Endodermal cell (in vitro differentiated cells): ENCODE results near the gene KCNJ3. TPM values are rescaled to one million over a fixed set of nuclear protein-coding genes. Genes with fewer than 3 reads are reported as not detected.

Experiments
- DNase-seq: peaks from one replicate; pipeline ENCODE4 v3.0.0-alpha.2; 2017
- H3K27ac ChIP-seq: 2 replicates; pipeline ENCODE4 v1.5.1; 2013; ENCODE audit warnings: mild to moderate bottlenecking, low read depth, low read length, moderate library complexity
- H3K27me3 ChIP-seq: 2 replicates; pipeline ENCODE4 v1.6.1; 2013; ENCODE audit warnings: mild to moderate bottlenecking, low read length, moderate library complexity; ENCODE audit not compliant: insufficient read depth, control insufficient read depth, poor library complexity, severe bottlenecking
- H3K36me3 ChIP-seq: 2 replicates; pipeline ENCODE4 v1.7.0; 2013; ENCODE audit warnings: mild to moderate bottlenecking, low read length, moderate library complexity; ENCODE audit not compliant: control insufficient read depth, insufficient read depth
- H3K4me1 ChIP-seq: one replicate; pipeline ENCODE4 v1.7.0; 2013; ENCODE audit warnings: low read length; ENCODE audit not compliant: control insufficient read depth, insufficient read depth
- H3K4me3 ChIP-seq: 2 replicates; pipeline ENCODE4 v1.5.1; 2013; ENCODE audit warnings: mild to moderate bottlenecking, low read length, moderate library complexity
- H3K9ac ChIP-seq: 2 replicates; pipeline ENCODE4 v1.6.1; 2013; ENCODE audit warnings: mild to moderate bottlenecking, low read length, moderate library complexity; ENCODE audit not compliant: poor library complexity, severe bottlenecking; ENCODE audit errors: extremely low read depth
- H3K9me3 ChIP-seq: 2 replicates; pipeline ENCODE4 v1.6.1; 2013; ENCODE audit warnings: mild to moderate bottlenecking, low read length, moderate library complexity; ENCODE audit not compliant: control insufficient read depth
- H3K27ac Mint-ChIP-seq: 2 replicates; pipeline ENCODE4 v1.8.0; 2020; ENCODE audit warnings: mixed read lengths
- H3K27me3 Mint-ChIP-seq: 2 replicates; pipeline ENCODE4 v1.8.0; 2021; ENCODE audit warnings: mild to moderate bottlenecking, mixed read lengths; ENCODE audit not compliant: insufficient read depth
- H3K36me3 Mint-ChIP-seq: 2 replicates; pipeline ENCODE4 v1.8.0; 2020; ENCODE audit warnings: low read depth, mixed read lengths
- H3K4me1 Mint-ChIP-seq: 2 replicates; pipeline ENCODE4 v1.8.0; 2020; ENCODE audit warnings: mixed read lengths
- H3K4me3 Mint-ChIP-seq: 2 replicates; pipeline ENCODE4 v1.8.0; 2020; ENCODE audit warnings: mild to moderate bottlenecking, moderate library complexity, mixed read lengths
- H3K9me3 Mint-ChIP-seq: 2 replicates; pipeline ENCODE4 v1.8.0; 2020; ENCODE audit warnings: mild to moderate bottlenecking, mixed read lengths
- CTCF ChIP-seq: fragments of 200-600 bp; sonication (generic); conservative IDR thresholded peaks from 2 replicates; pipeline ENCODE4 v1.5.0; 2021; ENCODE audit warnings: antibody characterized with exemption, mild to moderate bottlenecking
- WGBS, 2 experiments: methylation state at CpG; one replicate each; pipeline versions ENCODE4 v1.1.5 to v1.1.7; 2013; ENCODE audit warnings: missing lambda C conversion rate in 2 of 2, mixed read lengths in 1 of 2; ENCODE audit not compliant: insufficient coverage in 1 of 2, insufficient read length in 1 of 2; 5-methylcytosine and 5-hydroxymethylcytosine counted together
- total RNA-seq, 2 donors: library from RNA; stranded (reverse); fragmentation: NEBNext Ultra II Directional in 1 of 2; extraction: Animal tissue kit (Norgen Biotek cat#: 25700) in 1 of 2; gene quantifications; 2 replicates in 1 of 2; 3 replicates in 1 of 2; pipeline ENCODE4 v1.2.1, GENCODE V29; 2021

Gene KCNJ3
- total RNA-seq, 2 donors from 2014 or later = 4.3 to 7.6 TPM

GRCh38 chr2:154696810-154697417, 1.6 kb upstream of the KCNJ3 start:
- Mint-ChIP-seq H3K4me3 (peak overlapping the region; percentile 77), H3K9me3 (peaks cover 5% of the 10 kb centered on the region), H3K4me1 (peaks cover 7% of the 10 kb centered on the region), H3K36me3 (peaks cover 4% of the 10 kb centered on the region), H3K27me3 (peaks cover 35% of the 10 kb centered on the region), H3K27ac (no peak overlapping the region)
- TF ChIP-seq CTCF = no peak
- peak overlapping the region; percentile 78 for H3K4me3 ChIP-seq
- no peak overlapping the region for H3K27ac ChIP-seq
- peaks cover 23% of the 10 kb centered on the region for H3K27me3 ChIP-seq
- H3K36me3 ChIP-seq = no peaks in the 10 kb centered on the region
- H3K9me3 ChIP-seq = no peaks in the 10 kb centered on the region
- DNase-seq = no peak
- no peaks in the 10 kb centered on the region for H3K4me1 ChIP-seq
- 38 to 42% methylated on average over 5 to 8 of the region's 8 CpGs for WGBS, 2 experiments
- H3K9ac ChIP-seq = peak overlapping the region; percentile 18

- Mint-ChIP-seq H3K4me3 (peak overlapping the region; percentile 77), H3K27ac (no peak overlapping the region), H3K27me3 (peaks cover 35% of the 10 kb centered on the region), H3K36me3 (peaks cover 4% of the 10 kb centered on the region), H3K4me1 (peaks cover 7% of the 10 kb centered on the region), H3K9me3 (peaks cover 5% of the 10 kb centered on the region)
- Histone ChIP-seq H3K4me1 (no peaks in the 10 kb centered on the region), H3K4me3 (peak overlapping the region; percentile 78), H3K9me3 (no peaks in the 10 kb centered on the region), H3K27me3 (peaks cover 23% of the 10 kb centered on the region), H3K9ac (peak overlapping the region; percentile 18), H3K27ac (no peak overlapping the region), H3K36me3 (no peaks in the 10 kb centered on the region)
- peak; percentile 33 for TF ChIP-seq CTCF
- WGBS, 2 experiments = 0 to 2% methylated on average over 26 to 69 of the region's 69 CpGs
- DNase-seq = peak; percentile 85
These were observed 860 bp upstream of the KCNJ3 start for GRCh38 chr2:154697418-154698252.

- Histone ChIP-seq H3K9me3 (no peaks in the 10 kb centered on the region), H3K36me3 (no peaks in the 10 kb centered on the region), H3K27me3 (peaks cover 23% of the 10 kb centered on the region), H3K4me1 (no peaks in the 10 kb centered on the region), H3K4me3 (peak overlapping the region; percentile 78), H3K9ac (no peak overlapping the region), H3K27ac (no peak overlapping the region)
- H3K9me3 Mint-ChIP-seq = peaks cover 5% of the 10 kb centered on the region
- TF ChIP-seq CTCF = no peak
- peaks cover 4% of the 10 kb centered on the region for H3K36me3 Mint-ChIP-seq
- no peak for DNase-seq
- no peak overlapping the region for H3K27ac Mint-ChIP-seq
- WGBS, 2 experiments = 64 to 77% methylated on average over 42 to 60 of the region's 60 CpGs
- peak overlapping the region; percentile 77 for H3K4me3 Mint-ChIP-seq
- peaks cover 7% of the 10 kb centered on the region for H3K4me1 Mint-ChIP-seq
- H3K27me3 Mint-ChIP-seq = peaks cover 35% of the 10 kb centered on the region
These were observed 453 bp downstream of the KCNJ3 start for GRCh38 chr2:154698721-154699574.
